Activated T-helper 1 cell treated with anti-CD3 and anti-CD28 coated beads, Interleukin-12 subunit alpha, Interleukin-12 subunit beta, Interleukin-2, Interleukin-4 antibody, amounts not matched to agents 30 ng/mL and 10 ng/mL and 1 ng/mL, durations not matched to agents 14 hours and 24 hours and 36 hours (primary cell): Measurements from ENCODE around the gene GOLGA6L7. TPM values are rescaled to one million over a fixed set of nuclear protein-coding genes. Genes with fewer than 3 reads are reported as not detected.
"Not testable (repeated sequence)": the region's sequence is repeated elsewhere in the genome, so short reads cannot be mapped to it uniquely, and the experiment has no call there.

Source experiments
- DNase-seq: peaks from one replicate; pipeline ENCODE4 v3.0.0; 2021; ENCODE audit warnings: low spot score
- H3K27ac Mint-ChIP-seq: one replicate; pipeline ENCODE4 v1.8.0; 2021; ENCODE audit warnings: mild to moderate bottlenecking, mixed read lengths
- H3K27me3 Mint-ChIP-seq: one replicate; pipeline ENCODE4 v1.8.0; 2022; ENCODE audit warnings: mild to moderate bottlenecking, moderate library complexity, mixed read lengths; ENCODE audit not compliant: insufficient read depth
- H3K36me3 Mint-ChIP-seq: one replicate; pipeline ENCODE4 v1.8.0; 2021; ENCODE audit warnings: low read depth, mixed read lengths
- H3K4me1 Mint-ChIP-seq: one replicate; pipeline ENCODE4 v1.8.0; 2021; ENCODE audit warnings: low read depth, mixed read lengths
- H3K4me3 Mint-ChIP-seq: one replicate; pipeline ENCODE4 v1.8.0; 2021; ENCODE audit warnings: mild to moderate bottlenecking, moderate library complexity, mixed read lengths
- H3K9me3 Mint-ChIP-seq: one replicate; pipeline ENCODE4 v1.8.0; 2021; ENCODE audit warnings: mixed read lengths
- intact Hi-C: fragments of 100-400 bp; cut with micrococcal nuclease; formaldehyde crosslinking; loops from one replicate; pipeline ENCODE4 v1.15.1; 2024
- total RNA-seq: library from RNA; stranded (reverse); gene quantifications from 2 replicates; pipeline ENCODE4 v1.2.3, GENCODE V29; 2022

GOLGA6L7 gene
- total RNA-seq: not detected in 2 replicates

DNA sequence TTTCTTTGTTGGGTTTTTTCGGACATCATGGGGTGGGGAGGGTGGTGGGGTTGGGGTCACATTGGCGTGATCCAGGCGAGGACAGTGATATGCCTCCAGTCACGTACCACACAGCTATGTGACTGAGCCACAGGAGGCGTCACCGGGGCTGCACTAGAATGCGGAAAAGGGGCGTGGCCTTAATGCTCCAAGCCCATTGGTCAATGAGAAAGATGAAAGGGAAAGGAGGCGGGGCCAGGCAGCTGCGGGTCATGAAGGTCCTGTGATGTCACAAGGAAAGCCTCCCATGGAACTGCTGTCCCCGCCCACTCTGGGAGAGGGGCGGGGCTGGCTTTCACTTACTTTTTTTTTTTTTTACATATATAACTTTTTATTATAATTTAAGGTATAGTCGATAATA, at the start of gene GOLGA6L7:
Gene GOLGA6L7 (minus strand): TSS at position 124 of the 400 bp plus-strand sequence. CDS start 95 bp downstream, at position 29.
- H3K4me3 Mint-ChIP-seq, intact Hi-C loops, H3K36me3 Mint-ChIP-seq, H3K4me1 Mint-ChIP-seq, DNase-seq, H3K9me3 Mint-ChIP-seq, H3K27ac Mint-ChIP-seq: not testable (repeated sequence)
- H3K27me3 Mint-ChIP-seq: peaks cover 11% of the 10 kb centered on the region

- peaks cover under 1% of the 10 kb centered on the region for H3K4me1 Mint-ChIP-seq
- H3K27ac Mint-ChIP-seq: no peak overlapping the region
- intact Hi-C loops: no loop called here
- no peak overlapping the region for H3K4me3 Mint-ChIP-seq
- no peaks in the 10 kb centered on the region for H3K9me3 Mint-ChIP-seq
- peaks cover 5% of the 10 kb centered on the region for H3K27me3 Mint-ChIP-seq
- DNase-seq: no peak
- H3K36me3 Mint-ChIP-seq: no peaks in the 10 kb centered on the region
These were observed 49.6 kb upstream of the GOLGA6L7 start for GRCh38 chr15:28897861-28898585.

DNA sequence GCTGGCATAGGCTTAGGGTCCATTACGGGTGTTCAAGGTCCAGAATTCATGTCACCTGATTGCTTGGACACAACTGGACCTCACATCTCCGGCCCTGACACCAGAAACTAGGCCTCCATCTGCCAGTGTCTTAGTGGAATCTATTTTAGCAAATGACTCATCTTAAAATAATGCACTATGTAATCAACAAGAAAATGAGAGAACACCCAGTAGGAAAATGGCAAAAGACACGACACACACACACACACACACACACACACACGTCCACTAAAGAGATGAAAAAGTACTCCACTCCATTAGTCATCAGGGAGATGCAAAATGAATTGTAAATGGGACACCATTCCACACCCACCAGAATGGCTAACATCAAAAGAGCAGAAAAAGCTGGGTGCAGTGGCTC, 48.5 kb upstream of the GOLGA6L7 start:
- no peak overlapping the region for H3K27ac Mint-ChIP-seq
- H3K4me3 Mint-ChIP-seq: no peak overlapping the region
- DNase-seq: no peak
- intact Hi-C loops: no loop called here
- peaks cover 9% of the 10 kb centered on the region for H3K4me1 Mint-ChIP-seq
- no peaks in the 10 kb centered on the region for H3K36me3 Mint-ChIP-seq
- H3K27me3 Mint-ChIP-seq: peaks cover 5% of the 10 kb centered on the region
- no peaks in the 10 kb centered on the region for H3K9me3 Mint-ChIP-seq

GRCh38 chr15:28895566-28895965, 47.1 kb upstream of the GOLGA6L7 start:
- no peak overlapping the region for H3K4me3 Mint-ChIP-seq
- intact Hi-C loops: no loop called here
- peaks cover 5% of the 10 kb centered on the region for H3K27me3 Mint-ChIP-seq
- no peak for DNase-seq
- H3K4me1 Mint-ChIP-seq: peaks cover 21% of the 10 kb centered on the region
- H3K36me3 Mint-ChIP-seq: no peaks in the 10 kb centered on the region
- H3K27ac Mint-ChIP-seq: no peak overlapping the region
- H3K9me3 Mint-ChIP-seq: no peaks in the 10 kb centered on the region

GRCh38 chr15:28895146-28895545, 46.7 kb upstream of the GOLGA6L7 start:
- H3K27ac Mint-ChIP-seq: no peak overlapping the region
- H3K27me3 Mint-ChIP-seq: peaks cover 6% of the 10 kb centered on the region
- no peaks in the 10 kb centered on the region for H3K36me3 Mint-ChIP-seq
- H3K9me3 Mint-ChIP-seq: no peaks in the 10 kb centered on the region
- intact Hi-C loops: no loop called here
- DNase-seq: no peak
- peaks cover 25% of the 10 kb centered on the region for H3K4me1 Mint-ChIP-seq
- no peak overlapping the region for H3K4me3 Mint-ChIP-seq

DNA sequence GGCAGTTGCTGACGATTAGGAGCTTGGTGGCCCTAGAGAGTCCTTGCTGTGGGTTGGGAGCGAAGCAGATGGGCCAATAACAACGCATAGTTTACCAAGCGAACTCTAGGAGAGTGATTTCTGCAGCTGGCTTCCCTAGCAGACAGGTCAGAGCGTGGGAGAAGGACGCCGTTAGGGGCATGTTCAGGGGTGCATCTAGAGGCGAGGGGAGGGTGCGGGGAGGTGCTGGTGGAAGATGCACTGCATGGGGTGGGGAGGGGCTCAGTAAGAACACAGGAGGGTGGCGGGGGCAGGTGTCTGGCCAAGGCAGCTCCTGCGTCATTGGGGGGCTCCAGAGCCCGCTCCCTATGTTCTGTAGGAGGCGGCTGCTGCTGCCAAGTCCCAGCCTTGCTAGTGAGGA, 46.2 kb upstream of the GOLGA6L7 start:
- H3K36me3 Mint-ChIP-seq: no peaks in the 10 kb centered on the region
- H3K27me3 Mint-ChIP-seq: peaks cover 6% of the 10 kb centered on the region
- no peak overlapping the region for H3K27ac Mint-ChIP-seq
- H3K4me1 Mint-ChIP-seq: peaks cover 30% of the 10 kb centered on the region
- no peak overlapping the region for H3K4me3 Mint-ChIP-seq
- intact Hi-C loops: no loop called here
- no peaks in the 10 kb centered on the region for H3K9me3 Mint-ChIP-seq
- DNase-seq: no peak

GRCh38 chr15:28892789-28893610, 44.6 kb upstream of the GOLGA6L7 start:
- Mint-ChIP-seq H3K9me3 (no peaks in the 10 kb centered on the region), H3K36me3 (no peaks in the 10 kb centered on the region), H3K4me3 (no peak overlapping the region), H3K27me3 (peaks cover 13% of the 10 kb centered on the region), H3K4me1 (peaks cover 30% of the 10 kb centered on the region), H3K27ac (no peak overlapping the region)
- intact Hi-C loops: no loop called here
- DNase-seq: no peak

GRCh38 chr15:28891588-28891987, 43.1 kb upstream of the GOLGA6L7 start:
- H3K27me3 Mint-ChIP-seq: peaks cover 24% of the 10 kb centered on the region
- H3K4me3 Mint-ChIP-seq: no peak overlapping the region
- peaks cover 2% of the 10 kb centered on the region for H3K36me3 Mint-ChIP-seq
- DNase-seq: no peak
- no peaks in the 10 kb centered on the region for H3K9me3 Mint-ChIP-seq
- peaks cover 30% of the 10 kb centered on the region for H3K4me1 Mint-ChIP-seq
- H3K27ac Mint-ChIP-seq: no peak overlapping the region
- intact Hi-C loops: no loop called here

DNA sequence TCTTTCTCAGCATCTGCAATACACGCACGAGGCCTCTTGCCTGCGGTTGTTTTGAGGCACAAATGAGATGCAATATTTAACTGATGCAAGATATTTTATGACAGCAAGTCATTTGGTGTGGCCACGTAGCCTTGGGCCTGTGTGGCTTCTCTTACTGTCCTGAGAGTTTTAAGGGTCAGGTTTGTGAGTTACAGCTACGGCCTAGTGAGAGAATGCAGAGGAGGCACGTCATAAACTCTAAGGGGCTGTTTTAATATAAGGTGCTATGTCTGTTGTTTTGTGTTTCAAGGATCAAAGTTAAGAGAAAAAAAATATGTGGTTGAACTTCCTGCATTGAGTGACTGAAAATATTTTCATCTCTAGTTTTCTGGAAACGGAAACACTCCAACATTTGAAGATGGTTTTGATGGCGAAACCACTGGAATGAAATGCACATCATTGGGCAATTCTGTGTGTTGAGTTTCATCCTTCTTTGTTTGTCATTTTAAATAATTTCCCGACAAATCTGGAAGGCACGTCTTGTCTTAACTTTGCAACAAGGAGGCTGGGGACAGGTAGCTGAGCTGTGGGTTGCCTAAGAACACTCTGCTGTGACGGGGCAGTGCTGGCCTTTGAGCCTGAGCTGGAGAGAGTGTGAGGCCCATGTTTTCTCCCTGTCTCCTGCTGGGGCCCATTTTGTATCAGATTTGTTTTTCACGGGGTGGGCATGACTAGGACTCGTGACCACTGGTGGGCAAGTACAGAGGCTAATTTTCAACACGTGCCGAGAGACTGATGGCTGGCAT, 42.5 kb upstream of the GOLGA6L7 start:
- Mint-ChIP-seq H3K36me3 (peaks cover 2% of the 10 kb centered on the region), H3K27ac (peak overlapping the region; percentile 32), H3K27me3 (peaks cover 24% of the 10 kb centered on the region), H3K9me3 (no peaks in the 10 kb centered on the region), H3K4me3 (peak overlapping the region; percentile 31), H3K4me1 (peaks cover 30% of the 10 kb centered on the region)
- DNase-seq: no peak
- intact Hi-C loops: no loop called here

- Mint-ChIP-seq H3K27ac (peak overlapping the region; percentile 31), H3K27me3 (peaks cover 22% of the 10 kb centered on the region), H3K4me3 (peak overlapping the region; percentile 10), H3K4me1 (peaks cover 30% of the 10 kb centered on the region)
- H3K36me3 Mint-ChIP-seq, H3K9me3 Mint-ChIP-seq, intact Hi-C loops, DNase-seq: not testable (repeated sequence)
These were observed 41.8 kb upstream of the GOLGA6L7 start for GRCh38 chr15:28890291-28890690.

DNA sequence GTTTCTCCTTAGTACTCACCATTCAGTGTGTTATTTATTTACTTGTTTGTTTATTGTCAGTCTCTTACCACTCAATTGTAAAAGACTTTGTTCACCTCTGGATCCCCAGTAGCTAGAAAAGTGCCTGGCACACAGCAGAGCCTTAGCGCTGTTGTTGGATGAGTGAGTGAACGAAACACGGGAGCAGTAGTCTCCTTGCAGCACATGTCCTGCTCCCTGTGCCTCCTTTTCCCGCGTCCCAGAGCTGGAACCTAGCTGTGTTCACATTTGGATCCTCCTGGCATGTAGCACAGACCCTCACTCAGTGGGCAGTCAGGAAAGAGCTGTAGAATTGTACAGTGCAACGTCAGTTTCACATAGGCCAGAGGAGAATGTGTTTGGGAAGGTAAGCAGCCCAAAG, 41.4 kb upstream of the GOLGA6L7 start:
- Mint-ChIP-seq H3K4me1 (peaks cover 30% of the 10 kb centered on the region), H3K27me3 (peaks cover 26% of the 10 kb centered on the region)
- H3K36me3 Mint-ChIP-seq, H3K27ac Mint-ChIP-seq, H3K9me3 Mint-ChIP-seq, DNase-seq, intact Hi-C loops, H3K4me3 Mint-ChIP-seq: not testable (repeated sequence)

- Mint-ChIP-seq H3K9me3 (no peaks in the 10 kb centered on the region), H3K4me1 (peaks cover 30% of the 10 kb centered on the region), H3K4me3 (no peak overlapping the region), H3K27ac (no peak overlapping the region), H3K36me3 (peaks cover 2% of the 10 kb centered on the region), H3K27me3 (peaks cover 30% of the 10 kb centered on the region)
- intact Hi-C loops: no loop called here
- no peak for DNase-seq
These were observed 40.9 kb upstream of the GOLGA6L7 start for GRCh38 chr15:28889346-28889745.

- Mint-ChIP-seq H3K4me1 (peaks cover 30% of the 10 kb centered on the region), H3K9me3 (no peaks in the 10 kb centered on the region), H3K4me3 (no peak overlapping the region), H3K27ac (no peak overlapping the region), H3K27me3 (peaks cover 35% of the 10 kb centered on the region), H3K36me3 (peaks cover 2% of the 10 kb centered on the region)
- DNase-seq: no peak
- intact Hi-C loops: no loop called here
These were observed 40.5 kb upstream of the GOLGA6L7 start for GRCh38 chr15:28888900-28889299.
